GM12873 (cell line): Measurements from ENCODE around the gene CCDC9B.

Experiments used
- TF ChIP-seq, protein P1 (sequence below): IDR thresholded peaks from 2 replicates; pipeline ENCODE4 v1.5.1; 2012; ENCODE audit warnings: low read depth, mild to moderate bottlenecking, moderate library complexity, low read length, control low read depth; ENCODE audit not compliant: insufficient read depth; ENCODE audit errors: missing control alignments

Gene CCDC9B

DNA sequence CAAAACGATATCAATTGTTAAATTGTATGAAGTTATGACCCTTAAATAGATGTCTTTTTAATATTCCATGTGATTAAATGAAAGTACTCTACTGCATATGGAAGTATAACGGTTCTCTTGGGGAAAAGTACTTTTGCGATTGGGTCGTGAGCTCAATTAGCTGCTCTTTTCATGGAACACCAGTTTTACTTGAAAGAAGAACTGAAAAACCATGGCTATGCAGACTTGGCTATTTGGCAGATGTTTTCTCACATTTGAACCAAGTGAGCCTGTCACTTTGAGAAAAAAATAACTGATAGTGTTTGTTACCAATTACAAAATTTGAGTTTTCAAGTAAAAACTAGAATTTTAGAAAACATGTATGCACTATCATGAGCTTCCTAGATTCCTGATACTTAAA, 23.2 kb downstream of the CCDC9B start:
- TF ChIP-seq, protein P1, sequence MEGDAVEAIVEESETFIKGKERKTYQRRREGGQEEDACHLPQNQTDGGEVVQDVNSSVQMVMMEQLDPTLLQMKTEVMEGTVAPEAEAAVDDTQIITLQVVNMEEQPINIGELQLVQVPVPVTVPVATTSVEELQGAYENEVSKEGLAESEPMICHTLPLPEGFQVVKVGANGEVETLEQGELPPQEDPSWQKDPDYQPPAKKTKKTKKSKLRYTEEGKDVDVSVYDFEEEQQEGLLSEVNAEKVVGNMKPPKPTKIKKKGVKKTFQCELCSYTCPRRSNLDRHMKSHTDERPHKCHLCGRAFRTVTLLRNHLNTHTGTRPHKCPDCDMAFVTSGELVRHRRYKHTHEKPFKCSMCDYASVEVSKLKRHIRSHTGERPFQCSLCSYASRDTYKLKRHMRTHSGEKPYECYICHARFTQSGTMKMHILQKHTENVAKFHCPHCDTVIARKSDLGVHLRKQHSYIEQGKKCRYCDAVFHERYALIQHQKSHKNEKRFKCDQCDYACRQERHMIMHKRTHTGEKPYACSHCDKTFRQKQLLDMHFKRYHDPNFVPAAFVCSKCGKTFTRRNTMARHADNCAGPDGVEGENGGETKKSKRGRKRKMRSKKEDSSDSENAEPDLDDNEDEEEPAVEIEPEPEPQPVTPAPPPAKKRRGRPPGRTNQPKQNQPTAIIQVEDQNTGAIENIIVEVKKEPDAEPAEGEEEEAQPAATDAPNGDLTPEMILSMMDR, result no peak

DNA sequence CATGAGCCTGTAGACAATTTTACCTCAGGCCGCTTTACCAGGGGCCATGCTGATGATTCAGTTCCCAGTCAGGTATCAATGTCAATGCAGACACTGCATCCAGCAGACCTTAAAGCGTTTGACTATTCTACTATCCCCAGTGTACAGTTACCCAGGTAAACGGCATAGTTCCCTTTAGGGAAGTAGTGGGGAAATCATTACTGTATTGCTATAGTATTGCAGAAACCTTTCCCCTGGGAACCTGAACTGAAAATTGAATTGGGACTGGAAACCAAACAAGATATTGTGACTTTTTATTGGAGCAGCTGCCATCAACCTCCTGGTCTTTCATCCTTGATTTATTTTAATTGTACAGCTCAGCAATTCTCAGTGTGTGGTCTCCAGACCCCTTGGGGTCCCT, 23.8 kb downstream of the CCDC9B start:
- TF ChIP-seq, protein P1, result no peak

- TF ChIP-seq, protein P1, result no peak
Observed at GRCh38 chr15:40314723-40315276, 25.9 kb downstream of the CCDC9B start.

GRCh38 chr15:40313531-40314398, 27.0 kb downstream of the CCDC9B start:
- TF ChIP-seq, protein P1, result no peak

DNA sequence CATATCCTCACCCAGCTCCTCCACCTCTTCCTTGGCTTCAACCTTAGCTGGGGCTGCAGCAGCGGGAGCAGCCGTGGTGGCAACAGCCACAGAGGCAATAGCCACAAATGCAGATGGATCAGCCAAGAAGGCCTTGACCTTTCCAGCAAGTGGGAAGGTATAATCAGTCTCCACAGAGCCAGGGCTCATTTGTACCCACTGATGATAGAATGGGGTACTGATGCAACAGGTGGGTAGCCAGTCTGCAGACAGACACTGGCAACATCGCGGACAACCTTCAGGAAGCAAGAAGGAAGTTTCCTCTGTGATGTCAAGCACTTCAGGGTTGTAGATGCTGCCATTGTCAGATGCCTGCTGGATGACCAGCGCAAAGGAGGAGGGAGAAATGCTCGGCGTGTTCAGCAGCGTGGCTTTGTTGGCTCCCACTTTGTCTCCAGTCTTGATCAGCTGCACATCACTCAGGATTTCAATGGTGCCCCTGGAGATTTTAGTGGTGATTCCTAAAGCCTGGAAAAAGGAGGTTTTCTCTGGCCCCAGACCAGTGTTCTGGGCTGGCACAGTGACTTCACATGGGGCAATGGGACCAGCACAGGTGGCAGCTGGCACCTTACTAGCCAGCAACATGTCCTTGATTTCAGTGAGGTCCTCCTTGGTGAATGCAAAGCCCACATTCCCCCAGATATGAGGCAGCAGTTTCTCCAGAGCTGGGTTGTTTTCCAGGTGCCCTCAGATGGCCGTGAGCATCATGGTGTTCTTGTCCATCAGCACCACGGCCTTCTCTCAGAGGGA, 28.2 kb downstream of the CCDC9B start:
- TF ChIP-seq, protein P1, result no peak

DNA sequence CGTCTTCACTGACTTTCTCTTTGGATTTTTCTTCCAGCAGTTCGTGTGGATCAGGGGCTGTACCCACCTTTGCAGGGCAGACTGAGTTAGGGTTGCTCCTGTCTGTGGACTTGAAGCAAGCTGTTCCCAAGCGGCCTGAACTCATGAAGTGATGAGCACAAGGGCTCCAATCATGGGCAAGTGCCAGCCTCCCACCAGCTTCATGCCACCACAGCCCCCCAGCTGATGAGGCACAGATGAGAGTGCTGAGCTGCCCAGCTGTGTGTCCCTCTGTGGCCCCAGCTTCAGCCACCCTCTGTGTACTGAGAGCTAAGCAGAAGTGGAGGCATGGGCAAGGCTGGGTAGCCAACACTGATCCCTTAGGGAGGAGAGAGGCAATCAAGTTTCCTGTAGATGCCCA, 29.7 kb downstream of the CCDC9B start:
- TF ChIP-seq, protein P1, result no peak
